ENCODE results near the gene PSORS1C2.

Gene PSORS1C2

DNA sequence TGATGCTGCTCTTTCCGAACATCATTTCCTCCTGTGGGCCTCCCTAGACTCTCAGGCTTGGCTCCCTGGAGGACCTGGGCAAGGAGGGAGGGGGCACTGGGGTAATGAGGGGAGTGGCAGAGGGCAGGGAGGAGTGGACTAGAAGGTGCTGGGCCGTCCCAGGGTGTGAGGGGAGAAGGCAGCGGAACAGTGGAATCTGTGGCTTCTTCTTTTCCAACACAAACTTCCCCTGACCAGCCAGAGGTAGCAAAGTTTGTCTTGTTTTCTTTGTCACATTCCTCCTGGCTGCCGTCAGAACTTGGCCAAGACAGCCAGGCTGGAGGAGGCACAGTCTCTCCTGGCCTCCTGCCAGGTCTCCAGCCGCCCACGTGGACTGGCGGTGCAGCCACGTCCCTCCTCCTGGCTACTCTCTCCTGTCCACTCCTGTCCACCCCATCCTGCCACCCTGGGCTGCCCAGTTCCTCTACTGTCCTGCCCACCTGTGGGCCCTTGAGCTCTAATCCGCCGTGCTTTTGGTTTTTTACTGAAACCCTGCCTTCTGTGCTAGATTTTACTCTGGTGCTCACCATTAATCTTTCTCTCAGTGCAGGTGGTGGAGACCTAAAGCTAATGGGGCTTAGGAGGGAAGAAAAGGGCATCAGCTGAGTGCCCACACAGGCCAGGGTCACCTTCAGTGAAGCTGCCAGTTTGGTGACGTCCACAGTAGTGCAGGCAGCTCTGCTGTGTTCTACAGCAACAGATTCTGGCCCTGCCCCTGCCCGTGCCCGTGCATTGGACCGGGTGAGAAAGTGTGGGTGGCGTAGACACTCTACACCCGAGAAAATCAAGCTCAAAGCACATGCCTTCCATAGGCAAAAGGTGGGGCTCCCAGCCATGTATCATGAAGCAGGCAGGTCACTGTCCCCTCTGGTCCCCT, 15.8 kb downstream of the PSORS1C2 start:
- Histone ChIP-seq H3K4me1 (ENCODE audit: control insufficient read depth in 1 of 2, insufficient read depth in 1 of 2, low read depth in 1 of 2, low read length in 1 of 2) (no peaks in the 10 kb centered on the region), H3K9me3 (no peaks in the 10 kb centered on the region), H3K27me3 (peaks cover 11% of the 10 kb centered on the region), H3K36me3 (no peaks in the 10 kb centered on the region), H3K27ac (no peak overlapping the region), H3K4me3 (ENCODE audit: low read depth in 1 of 2, low read length in 1 of 2) (no peak overlapping the region)
- TF ChIP-seq, protein P1, sequence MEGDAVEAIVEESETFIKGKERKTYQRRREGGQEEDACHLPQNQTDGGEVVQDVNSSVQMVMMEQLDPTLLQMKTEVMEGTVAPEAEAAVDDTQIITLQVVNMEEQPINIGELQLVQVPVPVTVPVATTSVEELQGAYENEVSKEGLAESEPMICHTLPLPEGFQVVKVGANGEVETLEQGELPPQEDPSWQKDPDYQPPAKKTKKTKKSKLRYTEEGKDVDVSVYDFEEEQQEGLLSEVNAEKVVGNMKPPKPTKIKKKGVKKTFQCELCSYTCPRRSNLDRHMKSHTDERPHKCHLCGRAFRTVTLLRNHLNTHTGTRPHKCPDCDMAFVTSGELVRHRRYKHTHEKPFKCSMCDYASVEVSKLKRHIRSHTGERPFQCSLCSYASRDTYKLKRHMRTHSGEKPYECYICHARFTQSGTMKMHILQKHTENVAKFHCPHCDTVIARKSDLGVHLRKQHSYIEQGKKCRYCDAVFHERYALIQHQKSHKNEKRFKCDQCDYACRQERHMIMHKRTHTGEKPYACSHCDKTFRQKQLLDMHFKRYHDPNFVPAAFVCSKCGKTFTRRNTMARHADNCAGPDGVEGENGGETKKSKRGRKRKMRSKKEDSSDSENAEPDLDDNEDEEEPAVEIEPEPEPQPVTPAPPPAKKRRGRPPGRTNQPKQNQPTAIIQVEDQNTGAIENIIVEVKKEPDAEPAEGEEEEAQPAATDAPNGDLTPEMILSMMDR (IDR thresholded peaks at IDR 0.05): no peak

GRCh38 chr6:31121131-31121790, 17.6 kb downstream of the PSORS1C2 start:
- Histone ChIP-seq H3K4me1 (ENCODE audit: control insufficient read depth in 1 of 2, insufficient read depth in 1 of 2, low read depth in 1 of 2, low read length in 1 of 2) (no peaks in the 10 kb centered on the region), H3K9me3 (no peaks in the 10 kb centered on the region), H3K27me3 (peaks cover 16% of the 10 kb centered on the region), H3K27ac (no peak overlapping the region), H3K4me3 (ENCODE audit: low read depth in 1 of 2, low read length in 1 of 2) (no peak overlapping the region), H3K36me3 (no peaks in the 10 kb centered on the region)
- TF ChIP-seq, protein P1 (IDR thresholded peaks at IDR 0.05): no peak

GRCh38 chr6:31120151-31120915, 18.5 kb downstream of the PSORS1C2 start, which contains the start of gene CDSN:
Gene CDSN, minus strand, starts transcription at chr6:31120446. Its CDS starts 27 bp downstream, at chr6:31120419.
- H3K4me1 ChIP-seq (ENCODE audit: control insufficient read depth in 1 of 2, insufficient read depth in 1 of 2, low read depth in 1 of 2, low read length in 1 of 2): no peaks in the 10 kb centered on the region

DNA sequence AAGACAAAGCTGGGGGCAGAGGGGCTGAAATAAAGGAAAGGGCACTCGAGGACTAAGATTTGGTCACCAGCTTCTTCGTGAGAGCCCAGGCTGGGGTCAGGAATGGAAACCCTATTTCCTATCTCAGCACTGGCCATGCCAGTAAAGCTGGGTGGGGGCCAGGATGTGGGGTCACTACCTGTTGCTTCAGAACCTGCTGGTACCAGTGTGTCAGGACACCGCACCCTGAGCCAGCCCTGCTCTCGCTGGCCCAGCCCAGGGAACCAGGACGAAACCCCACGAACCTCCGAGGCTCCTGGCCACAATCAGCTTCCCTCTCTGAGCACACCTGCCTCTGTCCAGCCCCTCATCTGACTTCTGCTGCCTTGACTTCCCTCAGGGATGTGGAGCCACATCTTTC, 20.7 kb downstream of the PSORS1C2 start:
- Histone ChIP-seq H3K9me3 (no peaks in the 10 kb centered on the region), H3K4me3 (ENCODE audit: low read depth in 1 of 2, low read length in 1 of 2) (no peak overlapping the region), H3K36me3 (no peaks in the 10 kb centered on the region), H3K4me1 (ENCODE audit: control insufficient read depth in 1 of 2, insufficient read depth in 1 of 2, low read depth in 1 of 2, low read length in 1 of 2) (no peaks in the 10 kb centered on the region), H3K27me3 (peaks cover 37% of the 10 kb centered on the region), H3K27ac (no peak overlapping the region)
- TF ChIP-seq, protein P1 (IDR thresholded peaks at IDR 0.05): no peak

More at GRCh38 chr6:31120151-31120915, 18.5 kb downstream of the PSORS1C2 start, which contains the start of gene CDSN:
- no peak within 1 kb of the TSS for H3K4me3 ChIP-seq (ENCODE audit: low read depth in 1 of 2, low read length in 1 of 2)
- peaks cover 22% of the 10 kb centered on the region for H3K27me3 ChIP-seq
- no peaks in the 10 kb centered on the region for H3K9me3 ChIP-seq
- H3K27ac ChIP-seq: no peak within 1 kb of the TSS
- TF ChIP-seq, protein P1 (IDR thresholded peaks at IDR 0.05): no peak
- H3K36me3 ChIP-seq: no peaks in the 10 kb centered on the region

DNA sequence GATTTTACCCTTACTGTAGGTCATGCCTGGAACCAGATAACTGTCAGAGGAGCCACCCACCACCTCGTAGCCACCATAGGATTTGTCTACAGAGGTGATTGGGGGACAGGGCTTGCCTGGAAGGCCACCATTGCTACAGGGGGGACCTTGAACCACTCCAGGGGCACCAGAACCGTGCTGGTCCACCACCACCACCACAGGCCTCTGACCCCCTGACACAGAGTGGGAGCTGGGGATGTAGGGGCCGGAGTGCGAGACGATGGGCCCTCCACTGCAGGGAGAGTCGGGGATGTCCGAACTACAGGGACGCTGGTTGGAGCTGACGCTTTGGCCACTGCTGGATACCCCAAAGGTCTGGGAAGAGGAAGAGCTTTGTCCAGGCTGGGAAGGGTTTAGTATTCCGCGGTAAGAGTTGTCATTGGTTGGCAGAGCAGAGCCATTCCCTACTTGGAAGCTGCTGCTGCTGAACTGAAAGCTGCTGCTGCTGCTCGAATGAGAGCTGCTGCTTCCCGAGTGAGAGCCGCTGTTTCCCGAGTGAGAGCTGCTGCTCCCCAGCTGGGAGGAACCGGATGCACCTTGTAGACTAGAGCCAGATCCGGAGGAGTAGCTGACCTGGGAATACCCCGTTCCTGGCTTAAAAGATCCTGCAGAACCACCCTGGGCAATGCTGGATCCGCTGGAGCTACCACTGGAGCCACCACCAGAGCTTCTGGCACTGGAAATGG, 22.0 kb downstream of the PSORS1C2 start:
- TF ChIP-seq, protein P1 (IDR thresholded peaks at IDR 0.05): no peak
- Histone ChIP-seq H3K27ac (no peak overlapping the region), H3K27me3 (peaks cover 37% of the 10 kb centered on the region), H3K9me3 (no peaks in the 10 kb centered on the region), H3K4me1 (ENCODE audit: control insufficient read depth in 1 of 2, insufficient read depth in 1 of 2, low read depth in 1 of 2, low read length in 1 of 2) (no peaks in the 10 kb centered on the region), H3K36me3 (no peaks in the 10 kb centered on the region), H3K4me3 (ENCODE audit: low read depth in 1 of 2, low read length in 1 of 2) (no peak overlapping the region)

Data from neutrophil (primary cell).